Sigmoid colon (tissue), 7 donors: ENCODE measurements around the gene WFDC2. TPM values are rescaled to one million over a fixed set of nuclear protein-coding genes. Genes with fewer than 3 reads are reported as not detected.

Experiments
- DNase-seq: peaks from one replicate; pipeline ENCODE4 v3.0.0-alpha.2; 2019
- H3K27ac ChIP-seq, 4 donors: fragments of 200-600 bp; sonication (generic); one replicate each; pipeline ENCODE4 v1.5.1; 2016 to 2019; ENCODE audit warnings: mild to moderate bottlenecking in 1 of 4
- H3K27me3 ChIP-seq, 3 donors: fragments of 200-600 bp; sonication (generic); one replicate each; pipeline ENCODE4 v1.5.1; 2019; ENCODE audit warnings: mild to moderate bottlenecking in 1 of 3
- H3K36me3 ChIP-seq, 4 donors: fragments of 200-600 bp; sonication (generic); one replicate each; pipeline ENCODE4 v1.5.1; 2016 to 2019
- H3K4me1 ChIP-seq, 4 donors: fragments of 200-600 bp; sonication (generic); one replicate each; pipeline ENCODE4 v1.5.1; 2017 to 2019
- H3K4me3 ChIP-seq, 4 donors: fragments of 200-600 bp; sonication (generic); one replicate each; pipeline ENCODE4 v1.5.1; 2017 to 2019; ENCODE audit warnings: mild to moderate bottlenecking in 2 of 4, moderate library complexity in 1 of 4
- H3K9me3 ChIP-seq, 4 donors: fragments of 200-600 bp in 3 of 4; sonication (generic) in 3 of 4; one replicate each; pipeline versions ENCODE4 v1.5.1 to v1.6.1; 2013 to 2019
- CTCF ChIP-seq, 4 experiments: fragments of 450-650 bp in 3 of 4; fragments of 200-600 bp in 1 of 4; IDR thresholded peaks; one replicate each; pipeline ENCODE4 v1.5.1; 2016 to 2019; ENCODE audit warnings: antibody characterized with exemption in 4 of 4, mild to moderate bottlenecking in 3 of 4, moderate library complexity in 2 of 4
- EP300 ChIP-seq, 4 donors: sonication (generic); formaldehyde crosslinking; IDR thresholded peaks; one replicate each; pipeline ENCODE4 v1.6.1; 2017; ENCODE audit warnings: antibody characterized with exemption in 4 of 4
- POLR2A ChIP-seq, 2 donors: fragments of 450-650 bp; IDR thresholded peaks; one replicate each; pipeline ENCODE4 v1.6.1; 2016; ENCODE audit warnings: antibody characterized with exemption in 2 of 2, mild to moderate bottlenecking in 2 of 2, moderate library complexity in 2 of 2
- POLR2AphosphoS5 ChIP-seq, 4 donors: sonication (generic); formaldehyde crosslinking; IDR thresholded peaks; one replicate each; pipeline ENCODE4 v1.6.1; 2017; ENCODE audit warnings: antibody characterized with exemption in 4 of 4
- WGBS, 2 donors: extraction: QIAGEN DNeasy Blood & Tissue Kit; methylation state at CpG; one replicate each; pipeline ENCODE4 v1.1.7; 2013; 5-methylcytosine and 5-hydroxymethylcytosine counted together
- intact Hi-C: fragments of 100-400 bp; cut with DNase I; formaldehyde crosslinking; loops from one replicate; pipeline ENCODE4 v1.15.1; 2023
- polyA plus RNA-seq, 3 donors: library from polyadenylated mRNA; stranded (reverse); fragments of 200-250 nt; gene quantifications; one replicate each; pipeline ENCODE4 v1.2.3, GENCODE V29; 2013
- total RNA-seq, 4 donors: library from RNA; depleted of rRNA; stranded (reverse); fragments of >200 nt; gene quantifications; one replicate each; pipeline ENCODE4 v1.1.0, GENCODE V29; 2016
- donor health status: healthy with polysubstance abuse.
- donor health status: Bipolar disorder and iron deficiency.
- donor health status: healthy.

The WFDC2 gene
- total and polyA plus RNA-seq, 7 donors: 29.6 to 94.1 (median 42.5) TPM

GRCh38 chr20:45508068-45508886, 38.7 kb downstream of the WFDC2 start:
- no peak for DNase-seq
- intact Hi-C loops: no loop called here
- 74 to 79% methylated on average over 7 of the region's 7 CpGs for WGBS, 2 donors
- Histone ChIP-seq H3K27ac (no peak overlapping the region), H3K4me1 (no peaks in the 10 kb centered on the region), H3K4me3 (no peak overlapping the region), H3K27me3 (no peaks in the 10 kb centered on the region), H3K9me3 (no peaks in the 10 kb centered on the region), H3K36me3 (no peaks in the 10 kb centered on the region)
- no peak for TF ChIP-seq POLR2AphosphoS5 (IDR thresholded peaks at IDR 0.05)
- no peak for TF ChIP-seq POLR2A (IDR thresholded peaks at IDR 0.05)
- TF ChIP-seq CTCF (IDR thresholded peaks at IDR 0.05): no peak
- no peak for TF ChIP-seq EP300 (IDR thresholded peaks at IDR 0.05)

DNA sequence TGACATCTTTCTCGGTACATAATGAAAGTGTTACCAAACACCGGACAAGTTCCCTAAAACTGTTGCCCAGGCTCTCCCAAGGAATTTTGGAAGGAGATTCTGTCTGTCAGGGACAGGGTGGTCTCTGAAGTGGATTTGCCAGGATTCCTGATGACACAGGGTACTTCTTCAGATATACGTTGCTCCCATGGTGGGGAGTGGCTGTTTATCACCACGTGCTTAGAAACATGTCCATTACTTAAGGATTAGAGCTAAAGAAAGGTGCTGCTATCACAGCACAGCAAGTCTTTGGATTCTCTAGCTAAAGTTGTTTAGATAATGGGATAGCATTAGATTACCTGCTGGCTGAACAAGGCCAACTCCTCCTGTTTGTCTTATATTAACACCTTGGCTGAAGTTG, 39.5 kb downstream of the WFDC2 start:
- 81 to 86% methylated on average over 4 of the region's 4 CpGs for WGBS, 2 donors
- no peak for DNase-seq
- H3K4me1 ChIP-seq: no peaks in the 10 kb centered on the region
- TF ChIP-seq EP300 (IDR thresholded peaks at IDR 0.05): no peak
- TF ChIP-seq POLR2A (IDR thresholded peaks at IDR 0.05): no peak
- no peak for TF ChIP-seq POLR2AphosphoS5 (IDR thresholded peaks at IDR 0.05)
- TF ChIP-seq CTCF (IDR thresholded peaks at IDR 0.05): no peak
- no peak overlapping the region for H3K4me3 ChIP-seq
- H3K27ac ChIP-seq: no peak overlapping the region
- intact Hi-C loops: no loop called here
- no peaks in the 10 kb centered on the region for H3K27me3 ChIP-seq
- no peaks in the 10 kb centered on the region for H3K36me3 ChIP-seq
- H3K9me3 ChIP-seq: no peaks in the 10 kb centered on the region

- Histone ChIP-seq H3K4me1 (no peaks in the 10 kb centered on the region), H3K27ac (no peak overlapping the region), H3K27me3 (no peaks in the 10 kb centered on the region), H3K36me3 (no peaks in the 10 kb centered on the region), H3K4me3 (no peak overlapping the region), H3K9me3 (no peaks in the 10 kb centered on the region)
- WGBS, 2 donors: 81 to 92% methylated on average over 5 of the region's 5 CpGs
- intact Hi-C loops: no loop called here
- TF ChIP-seq EP300 (IDR thresholded peaks at IDR 0.05): no peak
- no peak for TF ChIP-seq CTCF (IDR thresholded peaks at IDR 0.05)
- no peak for TF ChIP-seq POLR2AphosphoS5 (IDR thresholded peaks at IDR 0.05)
- TF ChIP-seq POLR2A (IDR thresholded peaks at IDR 0.05): no peak
- DNase-seq: no peak
Observed at GRCh38 chr20:45510242-45510862, 40.8 kb downstream of the WFDC2 start.

- no peak for DNase-seq
- Histone ChIP-seq H3K27me3 (no peaks in the 10 kb centered on the region), H3K9me3 (no peaks in the 10 kb centered on the region), H3K4me1 (peaks cover 0 to 16% (median 12%) of the 10 kb centered on the region in 4 donors), H3K27ac (no peak within 1 kb of the TSS), H3K36me3 (no peaks in the 10 kb centered on the region), H3K4me3 (no peak within 1 kb of the TSS)
- intact Hi-C loops: no loop called here
- 76 to 85% methylated on average over 5 of the region's 5 CpGs for WGBS, 2 donors
- TF ChIP-seq POLR2A (IDR thresholded peaks at IDR 0.05) (no peak), CTCF (IDR thresholded peaks at IDR 0.05) (no peak), POLR2AphosphoS5 (IDR thresholded peaks at IDR 0.05) (no peak), EP300 (IDR thresholded peaks at IDR 0.05) (no peak)
Observed at GRCh38 chr20:45515147-45515913, 45.8 kb downstream of the WFDC2 start, which contains the start of gene SPINT3. SPINT3 (minus strand) TSS chr20:45515622; CDS start chr20:45515608, 14 bp downstream.
